Body of pancreas (tissue), 4 donors: ENCODE measurements around the gene SIK2. TPM values are rescaled to one million over a fixed set of nuclear protein-coding genes. Genes with fewer than 3 reads are reported as not detected.

ENCODE experiments used
- ATAC-seq: fragments of 150-250 bp; one replicate; pipeline ENCODE4 v1.9.1; 2016
- DNase-seq, 4 donors: peaks; one replicate each; pipeline ENCODE4 v3.0.0-alpha.2; 2019
- H3K27ac ChIP-seq, 4 donors: fragments of 200-600 bp; sonication (generic); 1 replicate in 3 of 4; 2 replicates in 1 of 4; pipeline versions ENCODE4 v1.5.1 to v1.6.1; 2016 to 2019; ENCODE audit warnings: mild to moderate bottlenecking in 1 of 4, mixed read lengths in 1 of 4, moderate library complexity in 1 of 4
- H3K27me3 ChIP-seq, 2 donors: fragments of 200-600 bp; sonication (generic); one replicate each; pipeline ENCODE4 v1.6.0; 2016; ENCODE audit warnings: mild to moderate bottlenecking in 1 of 2
- H3K36me3 ChIP-seq, 2 donors: fragments of 200-600 bp; sonication (generic); replicated peaks in 1 of 2; 2 replicates each; pipeline ENCODE4 v1.5.1; 2016; ENCODE audit warnings: low read depth in 2 of 2; ENCODE audit not compliant: insufficient read depth in 1 of 2
- H3K4me1 ChIP-seq: fragments of 200-600 bp; sonication (generic); one replicate; pipeline ENCODE4 v1.6.0; 2016
- H3K4me3 ChIP-seq, 2 donors: fragments of 200-600 bp; sonication (generic); 1 replicate in 1 of 2; 2 replicates in 1 of 2; pipeline ENCODE4 v1.5.1; 2016 to 2019
- H3K9me3 ChIP-seq, 3 donors: fragments of 200-600 bp; sonication (generic); 1 replicate in 2 of 3; 2 replicates in 1 of 3; pipeline ENCODE4 v1.5.1; 2016
- POLR2A ChIP-seq, 3 donors: fragments of 450-650 bp; IDR thresholded peaks; one replicate each; pipeline ENCODE4 v1.6.1; 2016; ENCODE audit warnings: antibody characterized with exemption in 3 of 3, mild to moderate bottlenecking in 2 of 3
- WGBS, 2 donors: methylation state at CpG; one replicate each; pipeline ENCODE4 v1.1.5; 2017; 5-methylcytosine and 5-hydroxymethylcytosine counted together
- intact Hi-C: fragments of 100-400 bp; cut with DNase I; formaldehyde crosslinking; loops from one replicate; pipeline ENCODE4 v1.15.1; 2023
- total RNA-seq, 2 donors: library from RNA; depleted of rRNA; stranded (reverse); fragments of >200 nt; gene quantifications; one replicate each; pipeline ENCODE4 v1.1.0, GENCODE V29; 2016
- TF ChIP-seq, protein P1 (sequence below), 7 experiments: fragments of 450-650 bp in 4 of 7; fragments of 200-600 bp in 3 of 7; sonication (generic) in 3 of 7; IDR thresholded peaks; one replicate each; pipeline ENCODE4 v1.5.1; 2016 to 2019; ENCODE audit warnings: antibody characterized with exemption in 7 of 7

Gene SIK2
- total RNA-seq, 2 donors from 2014 or later: 15.3 to 16.5 TPM

DNA sequence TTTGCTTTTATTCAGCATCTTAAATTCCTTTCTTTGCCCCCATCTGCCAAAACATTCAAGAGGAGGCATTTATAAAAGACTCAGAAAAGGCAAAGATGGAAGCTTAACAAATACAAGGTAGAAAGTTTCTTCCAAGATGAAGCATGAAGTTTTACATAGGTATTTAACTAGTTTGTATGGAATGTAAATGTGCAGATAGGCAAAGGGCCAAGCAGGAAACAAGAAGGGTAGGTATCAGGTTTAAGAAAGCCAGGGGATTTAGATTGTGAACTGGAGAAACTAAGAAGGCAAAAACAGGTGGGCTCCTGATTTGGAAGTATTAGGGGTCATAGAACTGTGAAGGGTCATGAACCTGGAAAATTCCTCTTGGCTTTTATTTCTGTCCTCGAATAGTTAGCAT is 101.3 kb downstream of the SIK2 start:
- peaks cover 0 to 4% of the 10 kb centered on the region in 2 donors for H3K36me3 ChIP-seq
- TF ChIP-seq POLR2A (IDR thresholded peaks at IDR 0.05): no peak
- TF ChIP-seq, protein P1, sequence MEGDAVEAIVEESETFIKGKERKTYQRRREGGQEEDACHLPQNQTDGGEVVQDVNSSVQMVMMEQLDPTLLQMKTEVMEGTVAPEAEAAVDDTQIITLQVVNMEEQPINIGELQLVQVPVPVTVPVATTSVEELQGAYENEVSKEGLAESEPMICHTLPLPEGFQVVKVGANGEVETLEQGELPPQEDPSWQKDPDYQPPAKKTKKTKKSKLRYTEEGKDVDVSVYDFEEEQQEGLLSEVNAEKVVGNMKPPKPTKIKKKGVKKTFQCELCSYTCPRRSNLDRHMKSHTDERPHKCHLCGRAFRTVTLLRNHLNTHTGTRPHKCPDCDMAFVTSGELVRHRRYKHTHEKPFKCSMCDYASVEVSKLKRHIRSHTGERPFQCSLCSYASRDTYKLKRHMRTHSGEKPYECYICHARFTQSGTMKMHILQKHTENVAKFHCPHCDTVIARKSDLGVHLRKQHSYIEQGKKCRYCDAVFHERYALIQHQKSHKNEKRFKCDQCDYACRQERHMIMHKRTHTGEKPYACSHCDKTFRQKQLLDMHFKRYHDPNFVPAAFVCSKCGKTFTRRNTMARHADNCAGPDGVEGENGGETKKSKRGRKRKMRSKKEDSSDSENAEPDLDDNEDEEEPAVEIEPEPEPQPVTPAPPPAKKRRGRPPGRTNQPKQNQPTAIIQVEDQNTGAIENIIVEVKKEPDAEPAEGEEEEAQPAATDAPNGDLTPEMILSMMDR (IDR thresholded peaks at IDR 0.05): no peak
- intact Hi-C loops: no loop called here
- no peaks in the 10 kb centered on the region for H3K27me3 ChIP-seq
- DNase-seq: no peak
- H3K27ac ChIP-seq: peak overlapping the region in 3 of 4 donors; percentile 11 to 55 (median 51)
- WGBS, 2 donors: 66 to 81% methylated on average over 1 of the region's 1 CpG
- no peak for ATAC-seq
- no peaks in the 10 kb centered on the region for H3K9me3 ChIP-seq
- no peak overlapping the region for H3K4me3 ChIP-seq
- peaks cover 49% of the 10 kb centered on the region for H3K4me1 ChIP-seq

DNA sequence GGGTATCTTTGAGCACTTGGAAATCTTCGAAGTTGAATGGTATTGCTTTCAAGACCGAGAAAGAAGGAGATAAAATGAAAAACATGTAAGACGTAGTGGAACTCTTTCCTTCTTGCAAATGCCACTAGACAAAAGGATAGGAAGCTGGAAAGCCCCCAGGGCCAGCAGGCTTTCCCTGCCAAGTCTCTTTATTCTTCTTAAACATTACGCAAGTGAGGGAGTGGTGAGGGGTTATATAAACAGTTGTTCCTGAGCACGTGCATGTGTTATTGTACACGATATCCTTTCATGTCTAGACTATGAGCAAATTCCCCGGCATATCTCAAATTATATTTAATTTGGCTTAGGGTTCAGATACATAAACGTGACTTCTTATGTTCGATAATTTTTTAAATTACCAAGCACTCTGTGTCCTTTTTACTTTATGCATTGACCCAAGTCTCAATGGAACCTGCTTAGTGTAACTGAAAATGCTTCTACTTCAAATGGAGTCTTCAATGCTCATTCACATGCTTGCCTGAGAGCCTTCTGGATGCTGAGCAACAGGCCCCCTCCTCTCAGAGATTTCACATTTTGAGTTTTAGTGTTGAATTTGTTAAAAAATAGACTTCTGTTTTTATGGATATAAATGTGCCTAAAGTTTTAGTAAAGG is 104.9 kb downstream of the SIK2 start:
- Histone ChIP-seq H3K9me3 (no peaks in the 10 kb centered on the region), H3K27ac (peak overlapping the region; percentile 41 to 75 (median 60)), H3K36me3 (peaks cover 0 to 6% of the 10 kb centered on the region in 2 donors), H3K27me3 (no peaks in the 10 kb centered on the region), H3K4me3 (no peak overlapping the region), H3K4me1 (peaks cover 48% of the 10 kb centered on the region)
- DNase-seq: peak; percentile 64 to 88 (median 78)
- no peak for TF ChIP-seq POLR2A (IDR thresholded peaks at IDR 0.05)
- TF ChIP-seq, protein P1 (IDR thresholded peaks at IDR 0.05): no peak
- peak; percentile 90 for ATAC-seq
- 29 to 37% methylated on average over 9 of the region's 9 CpGs for WGBS, 2 donors
- intact Hi-C loops: no loop called here

DNA sequence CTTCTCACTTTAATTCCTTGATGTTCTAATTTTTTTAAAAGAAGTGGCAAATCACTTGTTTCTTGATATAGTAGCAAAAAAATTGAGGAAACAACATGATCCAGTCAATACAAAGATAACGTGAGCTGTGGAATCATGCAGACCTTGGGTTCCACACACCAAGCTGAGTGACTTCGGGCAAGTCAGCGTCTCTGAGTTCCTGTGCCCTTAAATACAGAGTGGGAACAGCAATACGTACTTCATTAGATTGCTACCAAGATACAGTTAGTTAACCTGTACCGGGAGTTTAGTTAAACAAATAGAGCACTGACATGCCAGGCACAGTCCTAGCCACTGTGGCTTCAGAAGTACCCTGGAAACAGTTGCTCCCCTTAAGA is 105.4 kb downstream of the SIK2 start:
- Histone ChIP-seq H3K27ac (peak overlapping the region in 3 of 4 donors; percentile 29 to 75 (median 61)), H3K36me3 (peaks cover 0 to 8% of the 10 kb centered on the region in 2 donors), H3K4me1 (peaks cover 44% of the 10 kb centered on the region), H3K9me3 (no peaks in the 10 kb centered on the region), H3K4me3 (no peak overlapping the region), H3K27me3 (no peaks in the 10 kb centered on the region)
- ATAC-seq (peak; percentile 31), DNase-seq (no peak)
- no peak for TF ChIP-seq POLR2A (IDR thresholded peaks at IDR 0.05)
- TF ChIP-seq, protein P1 (IDR thresholded peaks at IDR 0.05): no peak
- intact Hi-C loops: no loop called here
- 43 to 49% methylated on average over 5 of the region's 5 CpGs for WGBS, 2 donors

DNA sequence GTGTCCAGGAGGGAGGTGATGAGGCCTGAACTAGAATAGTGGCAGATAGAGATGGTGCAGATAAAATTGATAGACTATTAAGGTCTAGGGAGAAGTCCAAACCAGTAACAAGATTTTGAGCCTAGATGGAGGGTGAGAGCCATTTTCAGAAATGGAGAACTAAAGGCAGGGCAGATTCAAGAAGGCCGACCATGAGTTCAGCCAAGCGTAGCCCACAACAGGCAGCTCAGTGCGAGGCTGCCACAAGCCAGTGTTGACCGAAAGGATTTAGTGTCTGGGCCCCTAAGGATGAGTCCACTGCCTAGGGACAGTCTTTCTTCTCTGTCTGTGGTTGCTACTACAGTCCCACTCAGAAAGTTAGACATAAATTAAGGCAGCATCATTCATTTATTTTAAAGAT is 112.3 kb downstream of the SIK2 start:
- DNase-seq (no peak), ATAC-seq (no peak)
- no peaks in the 10 kb centered on the region for H3K27me3 ChIP-seq
- no peak overlapping the region for H3K27ac ChIP-seq
- no peaks in the 10 kb centered on the region for H3K9me3 ChIP-seq
- TF ChIP-seq, protein P1 (IDR thresholded peaks at IDR 0.05): no peak
- no peak for TF ChIP-seq POLR2A (IDR thresholded peaks at IDR 0.05)
- H3K4me3 ChIP-seq: no peak overlapping the region
- H3K36me3 ChIP-seq: peaks cover 0 to 6% of the 10 kb centered on the region in 2 donors
- intact Hi-C loops: no loop called here
- WGBS, 2 donors: 95 to 100% methylated on average over 4 of the region's 4 CpGs
- H3K4me1 ChIP-seq: peaks cover 9% of the 10 kb centered on the region
